Measurements from ENCODE around the gene TEAD1. TPM values are rescaled to one million over a fixed set of nuclear protein-coding genes. Genes with fewer than 3 reads are reported as not detected.

Gene TEAD1
- total and polyA plus RNA-seq, 10 of the 15 experiments (the other 5 are each of a cell fraction or from before 2014, with no cell fraction given), result 0.01 to 0.59 (median 0.04) TPM; not detected in 6

DNA sequence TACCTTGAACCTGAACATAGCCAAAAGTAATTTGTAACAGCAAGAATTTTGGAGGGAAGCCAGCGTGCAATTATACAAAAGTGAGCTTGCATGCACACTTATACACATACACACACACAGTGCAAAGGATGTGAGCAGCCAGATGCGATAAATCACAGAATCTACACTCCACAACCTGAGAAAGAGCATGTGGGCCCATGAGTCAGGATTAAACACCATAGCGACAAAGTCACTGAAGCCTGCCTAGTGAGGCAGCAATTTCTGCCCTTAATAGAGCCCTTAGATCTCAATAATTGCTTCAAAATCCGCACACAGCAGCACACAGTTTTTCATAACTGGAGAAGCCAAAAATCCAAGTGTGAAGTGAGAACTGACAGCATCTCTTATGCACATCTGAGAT is 42.6 kb upstream of the TEAD1 start:
- 28% methylated on average over 4 of the region's 4 CpGs for WGBS (ENCODE audit: insufficient coverage, insufficient replicate concordance, low lambda C conversion rate, missing lambda C conversion rate)

More for the DNA sequence above, 42.6 kb upstream of the TEAD1 start:
- ChIA-PET POLR2A (no interaction called here), SMC1A (ENCODE audit: uncharacterized antibody, unreplicated experiment) (no interaction called here), RAD21 (ENCODE audit: unreplicated experiment) (no interaction called here), CTCF (no interaction called here)
- DNase-seq (ENCODE audit: low read depth, low spot score) (no peak), ATAC-seq (no peak), FAIRE-seq (no peak)
- no peak overlapping the region for H3K9ac ChIP-seq (ENCODE audit: control insufficient read depth, insufficient read depth, low read length)
- BruUV-seq (replicated peaks), result no TSS peak
- H3K79me2 ChIP-seq (ENCODE audit: control insufficient read depth, insufficient read depth, low read length), result no peaks in the 10 kb centered on the region
- H3K36me3 ChIP-seq (ENCODE audit: control insufficient read depth in 2 of 2, insufficient read depth in 2 of 2, low read length in 1 of 2), result no peaks in the 10 kb centered on the region
- intact Hi-C loops (cut with micrococcal nuclease; ENCODE audit: unreplicated experiment), result no loop called here
- no peaks in the 10 kb centered on the region for H4K20me1 ChIP-seq (ENCODE audit: control insufficient read depth, insufficient read depth)
- in situ Hi-C loops (cut with MboI), result no loop called here
- no peaks in the 10 kb centered on the region; a peak in 1 of 4 replicates for H3K27me3 ChIP-seq (replicated peaks in 1 of 2; ENCODE audit: control insufficient read depth in 2 of 2, insufficient read depth in 2 of 2, low read length in 1 of 2)
- no peak overlapping the region for H2AFZ ChIP-seq (ENCODE audit: control insufficient read depth, low read depth, low read length)
- H3K4me3 ChIP-seq, result no peak overlapping the region
- H3K27ac ChIP-seq (ENCODE audit: control insufficient read depth, insufficient read depth), result no peak overlapping the region
- no peaks in the 10 kb centered on the region for H3K9me3 ChIP-seq (replicated peaks; ENCODE audit: control insufficient read depth, insufficient read depth, low read length)
- H3K4me1 ChIP-seq (ENCODE audit: control insufficient read depth, insufficient read depth, low read length), result no peaks in the 10 kb centered on the region
- no peak for TF ChIP-seq BHLHE40 (IDR thresholded peaks at IDR 0.05; ENCODE audit: borderline replicate concordance in 1 of 2, low read depth in 2 of 2, low read length in 1 of 2)
- TF ChIP-seq, protein P1, sequence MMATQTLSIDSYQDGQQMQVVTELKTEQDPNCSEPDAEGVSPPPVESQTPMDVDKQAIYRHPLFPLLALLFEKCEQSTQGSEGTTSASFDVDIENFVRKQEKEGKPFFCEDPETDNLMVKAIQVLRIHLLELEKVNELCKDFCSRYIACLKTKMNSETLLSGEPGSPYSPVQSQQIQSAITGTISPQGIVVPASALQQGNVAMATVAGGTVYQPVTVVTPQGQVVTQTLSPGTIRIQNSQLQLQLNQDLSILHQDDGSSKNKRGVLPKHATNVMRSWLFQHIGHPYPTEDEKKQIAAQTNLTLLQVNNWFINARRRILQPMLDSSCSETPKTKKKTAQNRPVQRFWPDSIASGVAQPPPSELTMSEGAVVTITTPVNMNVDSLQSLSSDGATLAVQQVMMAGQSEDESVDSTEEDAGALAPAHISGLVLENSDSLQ (IDR thresholded peaks at IDR 0.05), result no peak
- TF ChIP-seq CREM (IDR thresholded peaks at IDR 0.05; ENCODE audit: low read depth), result no peak
- TF ChIP-seq SMC3 (IDR thresholded peaks at IDR 0.05; ENCODE audit: borderline replicate concordance, low read length), result no peak
- TF ChIP-seq, protein P2, sequence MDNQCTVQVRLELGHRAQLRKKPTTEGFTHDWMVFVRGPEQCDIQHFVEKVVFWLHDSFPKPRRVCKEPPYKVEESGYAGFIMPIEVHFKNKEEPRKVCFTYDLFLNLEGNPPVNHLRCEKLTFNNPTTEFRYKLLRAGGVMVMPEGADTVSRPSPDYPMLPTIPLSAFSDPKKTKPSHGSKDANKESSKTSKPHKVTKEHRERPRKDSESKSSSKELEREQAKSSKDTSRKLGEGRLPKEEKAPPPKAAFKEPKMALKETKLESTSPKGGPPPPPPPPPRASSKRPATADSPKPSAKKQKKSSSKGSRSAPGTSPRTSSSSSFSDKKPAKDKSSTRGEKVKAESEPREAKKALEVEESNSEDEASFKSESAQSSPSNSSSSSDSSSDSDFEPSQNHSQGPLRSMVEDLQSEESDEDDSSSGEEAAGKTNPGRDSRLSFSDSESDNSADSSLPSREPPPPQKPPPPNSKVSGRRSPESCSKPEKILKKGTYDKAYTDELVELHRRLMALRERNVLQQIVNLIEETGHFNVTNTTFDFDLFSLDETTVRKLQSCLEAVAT (IDR thresholded peaks at IDR 0.05), result no peak
- no peak for TF ChIP-seq CREB1 (IDR thresholded peaks at IDR 0.05; ENCODE audit: low read depth)
- no peak for TF ChIP-seq MTA3 (IDR thresholded peaks at IDR 0.05; ENCODE audit: borderline replicate concordance, low read length)
- TF ChIP-seq PAX5 (IDR thresholded peaks at IDR 0.05; ENCODE audit: borderline replicate concordance, low read depth, low read length), result no peak
- no peak for TF ChIP-seq NRF1 (conservative IDR thresholded peaks at IDR 0.05; ENCODE audit: low read depth, low read length)
- TF ChIP-seq TARDBP (IDR thresholded peaks at IDR 0.05; ENCODE audit: borderline replicate concordance), result no peak
- TF ChIP-seq STAT3 (IDR thresholded peaks at IDR 0.05; ENCODE audit: low read depth, low read length), result no peak
- TF ChIP-seq PML (IDR thresholded peaks at IDR 0.05; ENCODE audit: low read length), result no peak
- TF ChIP-seq MTA2 (IDR thresholded peaks at IDR 0.05; ENCODE audit: low read depth), result no peak
- no peak for TF ChIP-seq CBX5 (IDR thresholded peaks at IDR 0.05; ENCODE audit: low read depth)
- no peak overlapping the region for H3K4me2 ChIP-seq (ENCODE audit: control insufficient read depth, insufficient read depth)
